ENCODE results near the gene CETP. TPM values are rescaled to one million over a fixed set of nuclear protein-coding genes. Genes with fewer than 3 reads are reported as not detected.

The CETP gene
- total and polyA plus RNA-seq, 2 donors, result 1.8 to 2.0 TPM

DNA sequence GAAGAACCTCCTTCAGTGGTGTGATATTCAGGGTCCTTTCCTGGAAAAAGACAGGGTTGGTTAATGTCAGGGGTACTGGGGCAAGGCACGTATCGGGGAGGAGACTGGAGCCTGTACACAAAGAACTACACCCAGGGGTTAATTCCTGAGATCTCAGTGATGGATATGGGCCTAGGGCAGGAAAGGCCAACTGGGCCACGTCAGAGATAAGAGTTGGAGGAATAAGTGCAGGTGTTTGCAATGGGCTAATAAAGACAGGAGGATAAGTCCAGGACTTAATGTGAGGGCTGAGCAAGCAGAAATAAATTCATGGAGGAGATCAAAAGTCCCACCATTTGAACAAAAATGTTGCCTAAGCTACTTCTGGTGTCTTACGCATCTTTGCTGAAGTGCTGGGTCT, 40.2 kb upstream of the CETP start:
- no peak overlapping the region for H3K27ac ChIP-seq (ENCODE audit: low read depth in 1 of 2, low read length in 1 of 2)
- H3K9me3 ChIP-seq (ENCODE audit: control insufficient read depth in 2 of 2, insufficient read depth in 1 of 2, low read length in 1 of 2), result no peaks in the 10 kb centered on the region
- no peak for DNase-seq (ENCODE audit: low read depth in 6 of 9, low spot score in 9 of 9)
- peaks cover 10 to 26% of the 10 kb centered on the region in 2 donors for H3K4me1 ChIP-seq (ENCODE audit: control insufficient read depth in 2 of 2, insufficient read depth in 2 of 2, low read length in 2 of 2)
- no peak overlapping the region for H3K4me3 ChIP-seq (ENCODE audit: low read length in 2 of 2)
- no peaks in the 10 kb centered on the region for H3K27me3 ChIP-seq (ENCODE audit: control insufficient read depth in 2 of 2, insufficient read depth in 1 of 2, low read length in 1 of 2)
- no peaks in the 10 kb centered on the region for H3K36me3 ChIP-seq (ENCODE audit: control insufficient read depth in 2 of 2, insufficient read depth in 2 of 2, low read length in 1 of 2)
- WGBS, result 97% methylated on average over 4 of the region's 4 CpGs

GRCh38 chr16:56923481-56924091, 38.2 kb upstream of the CETP start:
- Histone ChIP-seq H3K4me1 (ENCODE audit: control insufficient read depth in 2 of 2, insufficient read depth in 2 of 2, low read length in 2 of 2) (peaks cover 0 to 27% of the 10 kb centered on the region in 2 donors), H3K27me3 (ENCODE audit: control insufficient read depth in 2 of 2, insufficient read depth in 1 of 2, low read length in 1 of 2) (no peaks in the 10 kb centered on the region), H3K9me3 (ENCODE audit: control insufficient read depth in 2 of 2, insufficient read depth in 1 of 2, low read length in 1 of 2) (no peaks in the 10 kb centered on the region), H3K27ac (ENCODE audit: low read depth in 1 of 2, low read length in 1 of 2) (no peak overlapping the region), H3K4me3 (ENCODE audit: low read length in 2 of 2) (no peak overlapping the region), H3K36me3 (ENCODE audit: control insufficient read depth in 2 of 2, insufficient read depth in 2 of 2, low read length in 1 of 2) (no peaks in the 10 kb centered on the region)
- 98% methylated on average over 9 of the region's 9 CpGs for WGBS
- DNase-seq (ENCODE audit: low read depth in 6 of 9, low spot score in 9 of 9), result no peak

GRCh38 chr16:56927471-56927870, 34.3 kb upstream of the CETP start:
- H3K9me3 ChIP-seq (ENCODE audit: control insufficient read depth in 2 of 2, insufficient read depth in 1 of 2, low read length in 1 of 2), result no peaks in the 10 kb centered on the region
- 43% methylated on average over 2 of the region's 2 CpGs for WGBS
- no peaks in the 10 kb centered on the region for H3K36me3 ChIP-seq (ENCODE audit: control insufficient read depth in 2 of 2, insufficient read depth in 2 of 2, low read length in 1 of 2)
- H3K4me3 ChIP-seq (ENCODE audit: low read length in 2 of 2), result no peak overlapping the region
- DNase-seq (ENCODE audit: low read depth in 6 of 9, low spot score in 9 of 9), result peak in 2 of 9 donors; percentile 47 to 74
- no peaks in the 10 kb centered on the region for H3K27me3 ChIP-seq (ENCODE audit: control insufficient read depth in 2 of 2, insufficient read depth in 1 of 2, low read length in 1 of 2)
- H3K4me1 ChIP-seq (ENCODE audit: control insufficient read depth in 2 of 2, insufficient read depth in 2 of 2, low read length in 2 of 2), result peaks cover 7 to 48% of the 10 kb centered on the region in 2 donors
- H3K27ac ChIP-seq (ENCODE audit: low read depth in 1 of 2, low read length in 1 of 2), result peak overlapping the region in 1 of 2 donors; percentile 61

DNA sequence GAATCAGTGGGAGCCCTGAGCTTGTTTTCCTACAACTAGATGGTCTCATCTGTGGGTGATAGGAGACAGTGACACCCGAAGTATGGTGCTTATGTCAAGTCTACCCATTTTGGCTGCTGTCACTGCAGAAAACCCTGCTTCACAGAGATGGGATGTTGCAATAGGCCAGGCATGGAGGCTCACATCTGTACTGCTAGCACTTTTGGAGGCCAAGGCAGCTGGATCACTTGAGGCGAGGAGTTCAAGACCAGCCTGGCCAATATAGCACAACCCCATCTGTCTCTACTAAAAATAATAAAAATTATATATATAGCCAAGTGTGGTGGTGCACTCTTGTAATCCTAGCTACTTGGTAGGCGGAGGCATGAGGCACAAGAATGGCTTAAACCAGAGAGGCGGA, 32.1 kb upstream of the CETP start:
- Histone ChIP-seq H3K27me3 (ENCODE audit: control insufficient read depth in 2 of 2, insufficient read depth in 1 of 2, low read length in 1 of 2) (no peaks in the 10 kb centered on the region), H3K4me3 (ENCODE audit: low read length in 2 of 2) (no peak overlapping the region), H3K36me3 (ENCODE audit: control insufficient read depth in 2 of 2, insufficient read depth in 2 of 2, low read length in 1 of 2) (no peaks in the 10 kb centered on the region), H3K4me1 (ENCODE audit: control insufficient read depth in 2 of 2, insufficient read depth in 2 of 2, low read length in 2 of 2) (peaks cover 14 to 60% of the 10 kb centered on the region in 2 donors), H3K9me3 (ENCODE audit: control insufficient read depth in 2 of 2, insufficient read depth in 1 of 2, low read length in 1 of 2) (no peaks in the 10 kb centered on the region), H3K27ac (ENCODE audit: low read depth in 1 of 2, low read length in 1 of 2) (no peak overlapping the region)
- 96% methylated on average over 4 of the region's 4 CpGs for WGBS
- DNase-seq (ENCODE audit: low read depth in 6 of 9, low spot score in 9 of 9), result no peak

- peak overlapping the region; percentile 90 to 95 for H3K27ac ChIP-seq (ENCODE audit: low read depth in 1 of 2, low read length in 1 of 2)
- H3K36me3 ChIP-seq (ENCODE audit: control insufficient read depth in 2 of 2, insufficient read depth in 2 of 2, low read length in 1 of 2), result peaks cover 3 to 9% of the 10 kb centered on the region in 2 donors
- H3K4me1 ChIP-seq (ENCODE audit: control insufficient read depth in 2 of 2, insufficient read depth in 2 of 2, low read length in 2 of 2), result peaks cover 14 to 55% of the 10 kb centered on the region in 2 donors
- WGBS, result 93% methylated on average over 15 of the region's 15 CpGs
- no peaks in the 10 kb centered on the region for H3K27me3 ChIP-seq (ENCODE audit: control insufficient read depth in 2 of 2, insufficient read depth in 1 of 2, low read length in 1 of 2)
- no peak overlapping the region for H3K4me3 ChIP-seq (ENCODE audit: low read length in 2 of 2)
- DNase-seq (ENCODE audit: low read depth in 6 of 9, low spot score in 9 of 9), result peak in 1 of 9 donors; percentile 43
- H3K9me3 ChIP-seq (ENCODE audit: control insufficient read depth in 2 of 2, insufficient read depth in 1 of 2, low read length in 1 of 2), result no peaks in the 10 kb centered on the region
Measured at GRCh38 chr16:56930486-56931270, 31.1 kb upstream of the CETP start.

DNA sequence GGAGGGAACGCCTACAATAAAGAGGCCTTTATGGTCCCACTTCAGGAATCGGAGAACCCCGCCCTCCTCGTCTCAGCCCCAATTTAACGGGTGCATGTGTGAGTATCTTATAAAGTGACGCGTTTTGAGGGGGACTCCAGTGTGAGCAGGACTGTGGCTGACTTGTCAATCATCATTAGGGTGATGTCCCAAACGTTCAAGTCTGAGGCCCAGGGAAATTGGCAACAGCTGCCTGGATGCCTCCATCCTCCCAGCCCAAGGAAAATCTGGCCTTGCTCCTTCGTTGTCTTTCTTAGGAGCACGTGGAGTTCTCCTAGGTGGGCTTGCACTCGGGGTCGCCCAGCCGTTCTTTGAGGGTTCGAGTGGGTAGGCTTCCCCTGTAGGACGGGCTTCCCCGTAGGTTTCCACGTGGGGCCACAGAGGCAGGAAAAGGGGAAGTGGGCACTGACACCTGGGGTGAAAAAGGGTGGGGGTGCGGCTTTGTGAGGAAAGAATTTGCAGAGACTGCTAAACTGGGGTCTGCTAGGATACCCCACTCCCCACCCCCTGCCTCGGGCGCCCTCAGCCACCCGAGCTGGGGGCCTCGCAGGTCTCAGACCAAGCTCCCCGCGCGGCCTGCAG, 30.4 kb upstream of the CETP start:
- DNase-seq (ENCODE audit: low read depth in 6 of 9, low spot score in 9 of 9), result no peak
- no peaks in the 10 kb centered on the region for H3K27me3 ChIP-seq (ENCODE audit: control insufficient read depth in 2 of 2, insufficient read depth in 1 of 2, low read length in 1 of 2)
- peaks cover 3 to 14% of the 10 kb centered on the region in 2 donors for H3K36me3 ChIP-seq (ENCODE audit: control insufficient read depth in 2 of 2, insufficient read depth in 2 of 2, low read length in 1 of 2)
- no peaks in the 10 kb centered on the region for H3K9me3 ChIP-seq (ENCODE audit: control insufficient read depth in 2 of 2, insufficient read depth in 1 of 2, low read length in 1 of 2)
- peak overlapping the region; percentile 65 to 98 for H3K4me3 ChIP-seq (ENCODE audit: low read length in 2 of 2)
- 29% methylated on average over 25 of the region's 25 CpGs for WGBS
- peaks cover 14 to 55% of the 10 kb centered on the region in 2 donors for H3K4me1 ChIP-seq (ENCODE audit: control insufficient read depth in 2 of 2, insufficient read depth in 2 of 2, low read length in 2 of 2)
- peak overlapping the region; percentile 90 to 95 for H3K27ac ChIP-seq (ENCODE audit: low read depth in 1 of 2, low read length in 1 of 2)

DNA sequence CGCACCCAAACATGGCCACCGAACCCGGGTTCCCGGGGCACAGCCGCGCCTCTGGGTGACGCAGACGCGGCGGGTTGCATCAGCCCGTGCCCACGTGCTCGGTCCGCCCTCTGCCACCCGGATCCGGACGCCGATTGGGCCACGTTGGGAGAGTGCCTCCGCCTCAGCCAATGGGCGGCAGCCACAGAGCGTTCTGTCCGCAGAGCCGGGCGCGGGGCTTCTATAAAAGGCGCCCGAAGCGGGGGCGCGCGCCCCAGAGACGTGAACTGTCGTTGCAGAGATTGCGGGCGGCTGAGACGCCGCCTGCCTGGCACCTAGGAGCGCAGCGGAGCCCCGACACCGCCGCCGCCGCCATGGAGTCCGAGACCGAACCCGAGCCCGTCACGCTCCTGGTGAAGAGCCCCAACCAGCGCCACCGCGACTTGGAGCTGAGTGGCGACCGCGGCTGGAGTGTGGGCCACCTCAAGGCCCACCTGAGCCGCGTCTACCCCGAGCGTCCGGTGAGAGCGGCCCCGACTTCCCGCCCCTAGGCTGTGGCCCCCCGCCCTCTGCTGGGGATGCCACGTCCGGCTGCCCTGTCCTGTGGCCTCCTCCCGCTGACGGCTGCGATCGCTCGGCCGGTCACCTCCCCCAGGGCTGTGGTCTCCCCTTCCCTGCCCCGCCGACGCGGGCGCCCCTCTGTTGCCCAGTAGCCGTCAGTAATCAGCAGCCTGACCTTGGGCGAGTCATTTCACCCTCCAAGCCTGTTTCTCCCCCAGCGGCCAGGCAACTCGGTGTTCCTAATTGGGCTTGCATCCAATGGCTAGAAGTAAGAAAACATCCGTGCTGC, 29.6 kb upstream of the CETP start, which contains the start of gene HERPUD1:
Gene HERPUD1 (plus strand): TSS at position 251 of the 829 bp plus-strand sequence. CDS start 103 bp downstream, at position 354.
- WGBS, result under 1% methylated on average over 83 of the region's 83 CpGs
- DNase-seq (ENCODE audit: low read depth in 6 of 9, low spot score in 9 of 9), result peak; percentile 94 to 99 (median 98)
- peak within 1 kb of the TSS; percentile 65 to 98 for H3K4me3 ChIP-seq (ENCODE audit: low read length in 2 of 2)
- H3K27ac ChIP-seq (ENCODE audit: low read depth in 1 of 2, low read length in 1 of 2), result peak within 1 kb of the TSS; percentile 90 to 95
- H3K27me3 ChIP-seq (ENCODE audit: control insufficient read depth in 2 of 2, insufficient read depth in 1 of 2, low read length in 1 of 2), result no peaks in the 10 kb centered on the region
- H3K4me1 ChIP-seq (ENCODE audit: control insufficient read depth in 2 of 2, insufficient read depth in 2 of 2, low read length in 2 of 2), result peaks cover 14 to 50% of the 10 kb centered on the region in 2 donors
- peaks cover 3 to 21% of the 10 kb centered on the region in 2 donors for H3K36me3 ChIP-seq (ENCODE audit: control insufficient read depth in 2 of 2, insufficient read depth in 2 of 2, low read length in 1 of 2)
- no peaks in the 10 kb centered on the region for H3K9me3 ChIP-seq (ENCODE audit: control insufficient read depth in 2 of 2, insufficient read depth in 1 of 2, low read length in 1 of 2)

- Histone ChIP-seq H3K27ac (ENCODE audit: low read depth in 1 of 2, low read length in 1 of 2) (peak overlapping the region; percentile 90 to 94), H3K27me3 (ENCODE audit: control insufficient read depth in 2 of 2, insufficient read depth in 1 of 2, low read length in 1 of 2) (no peaks in the 10 kb centered on the region), H3K4me3 (ENCODE audit: low read length in 2 of 2) (peak overlapping the region; percentile 65 to 98), H3K9me3 (ENCODE audit: control insufficient read depth in 2 of 2, insufficient read depth in 1 of 2, low read length in 1 of 2) (no peaks in the 10 kb centered on the region), H3K4me1 (ENCODE audit: control insufficient read depth in 2 of 2, insufficient read depth in 2 of 2, low read length in 2 of 2) (peaks cover 14 to 42% of the 10 kb centered on the region in 2 donors), H3K36me3 (ENCODE audit: control insufficient read depth in 2 of 2, insufficient read depth in 2 of 2, low read length in 1 of 2) (peaks cover 3 to 27% of the 10 kb centered on the region in 2 donors)
- WGBS, result 9% methylated on average over 25 of the region's 25 CpGs
- peak in 1 of 9 donors; percentile 53 for DNase-seq (ENCODE audit: low read depth in 6 of 9, low spot score in 9 of 9)
Measured at GRCh38 chr16:56932721-56933619, 28.8 kb upstream of the CETP start.

Data from thymus (tissue), 11 donors.